Mesenchymal stem cell (in vitro differentiated cells and primary cell): ENCODE data around the gene KLHL40.

Source experiments
- DNase-seq: peaks from one replicate; pipeline ENCODE4 v3.0.0-alpha.2; 2013
- H2AFZ ChIP-seq: one replicate; pipeline ENCODE4 v1.6.1; 2013; ENCODE audit warnings: low read depth, mild to moderate bottlenecking, control low read depth, inconsistent platforms, low read length, moderate library complexity
- H2AK5ac ChIP-seq: 2 replicates; pipeline ENCODE4 v1.6.1; 2013; ENCODE audit warnings: low read length, moderate library complexity, mild to moderate bottlenecking, inconsistent platforms; ENCODE audit not compliant: severe bottlenecking
- H2BK120ac ChIP-seq: one replicate; pipeline ENCODE4 v1.6.1; 2013; ENCODE audit warnings: low read depth, mild to moderate bottlenecking, inconsistent platforms, low read length, moderate library complexity
- H2BK12ac ChIP-seq, 2 experiments: one replicate each; pipeline ENCODE4 v1.6.1; 2013; ENCODE audit warnings: inconsistent platforms in 2 of 2, low read length in 2 of 2, mild to moderate bottlenecking in 2 of 2, moderate library complexity in 2 of 2, control low read depth in 1 of 2
- H2BK15ac ChIP-seq: one replicate; pipeline ENCODE4 v1.6.1; 2013; ENCODE audit warnings: mild to moderate bottlenecking, low read depth, inconsistent platforms; ENCODE audit not compliant: poor library complexity, severe bottlenecking
- H2BK5ac ChIP-seq: 2 replicates; pipeline ENCODE4 v1.6.1; 2013; ENCODE audit warnings: low read depth, mild to moderate bottlenecking, low read length, control low read depth, inconsistent platforms; ENCODE audit not compliant: poor library complexity, severe bottlenecking
- H3K14ac ChIP-seq, 2 experiments: one replicate each; pipeline ENCODE4 v1.6.1; 2013; ENCODE audit warnings: inconsistent platforms in 2 of 2, low read length in 2 of 2, control low read depth in 1 of 2, mild to moderate bottlenecking in 1 of 2, moderate library complexity in 1 of 2
- H3K18ac ChIP-seq, 2 experiments: one replicate each; pipeline ENCODE4 v1.6.1; 2013; ENCODE audit warnings: inconsistent platforms in 2 of 2, low read length in 2 of 2, control low read depth in 1 of 2, low read depth in 1 of 2, mild to moderate bottlenecking in 1 of 2
- H3K23ac ChIP-seq, 2 experiments: one replicate each; pipeline ENCODE4 v1.6.1; 2013; ENCODE audit warnings: inconsistent platforms in 2 of 2, low read length in 2 of 2, mild to moderate bottlenecking in 2 of 2, moderate library complexity in 2 of 2, control low read depth in 1 of 2
- H3K27ac ChIP-seq: 2 replicates; pipeline ENCODE4 v1.5.1; 2013; ENCODE audit warnings: mild to moderate bottlenecking, moderate library complexity, low read length, control low read depth, inconsistent platforms; ENCODE audit not compliant: poor library complexity, severe bottlenecking
- H3K27me3 ChIP-seq, 2 experiments: 2 replicates each; pipeline versions ENCODE4 v1.6.1 to v1.7.0; 2013; ENCODE audit warnings: low read length in 2 of 2, mild to moderate bottlenecking in 2 of 2, moderate library complexity in 2 of 2, control low read depth in 1 of 2, inconsistent platforms in 1 of 2; ENCODE audit not compliant: control insufficient read depth in 1 of 2, insufficient read depth in 1 of 2
- H3K36me3 ChIP-seq, 2 experiments: 2 replicates each; pipeline versions ENCODE4 v1.6.1 to v1.7.0; 2013; ENCODE audit warnings: low read length in 2 of 2, control low read depth in 1 of 2, inconsistent platforms in 1 of 2, low read depth in 1 of 2, mild to moderate bottlenecking in 1 of 2; ENCODE audit not compliant: insufficient read depth in 2 of 2, control insufficient read depth in 1 of 2
- H3K4ac ChIP-seq, 2 experiments: one replicate each; pipeline ENCODE4 v1.6.1; 2013; ENCODE audit warnings: inconsistent platforms in 2 of 2, low read length in 2 of 2, mild to moderate bottlenecking in 2 of 2, moderate library complexity in 2 of 2, control low read depth in 1 of 2, low read depth in 1 of 2
- H3K4me1 ChIP-seq: 2 replicates; pipeline ENCODE4 v1.6.1; 2013; ENCODE audit warnings: low read depth, low read length, control low read depth; ENCODE audit not compliant: control insufficient read depth, insufficient read depth
- H3K4me2 ChIP-seq: 2 replicates; pipeline ENCODE4 v1.6.1; 2013; ENCODE audit warnings: low read length, mild to moderate bottlenecking, inconsistent platforms; ENCODE audit not compliant: poor library complexity, severe bottlenecking
- H3K4me3 ChIP-seq, 2 experiments: 2 replicates each; pipeline versions ENCODE4 v1.5.1 to v1.7.0; 2013; ENCODE audit warnings: low read length in 2 of 2, mild to moderate bottlenecking in 2 of 2, control low read depth in 1 of 2, low read depth in 1 of 2; ENCODE audit not compliant: insufficient read depth in 1 of 2
- H3K79me1 ChIP-seq: replicated peaks from 2 replicates; pipeline ENCODE4 v1.6.1; 2013; ENCODE audit warnings: mild to moderate bottlenecking, control low read depth, low read length, inconsistent platforms; ENCODE audit not compliant: poor library complexity, severe bottlenecking
- H3K9ac ChIP-seq: 2 replicates; pipeline ENCODE4 v1.7.0; 2013; ENCODE audit warnings: mild to moderate bottlenecking, low read length, moderate library complexity
- H3K9me3 ChIP-seq: 2 replicates; pipeline ENCODE4 v1.7.0; 2013; ENCODE audit warnings: mild to moderate bottlenecking, low read length; ENCODE audit not compliant: control insufficient read depth
- H4K8ac ChIP-seq: one replicate; pipeline ENCODE4 v1.6.1; 2013; ENCODE audit warnings: inconsistent platforms, mild to moderate bottlenecking, low read length, moderate library complexity
- H4K91ac ChIP-seq: one replicate; pipeline ENCODE4 v1.6.1; 2013; ENCODE audit warnings: mild to moderate bottlenecking, low read length, inconsistent platforms
- WGBS: methylation state at CpG from one replicate; pipeline ENCODE4 v1.1.7; 2013; ENCODE audit warnings: mixed read lengths; 5-methylcytosine and 5-hydroxymethylcytosine counted together

KLHL40 gene

GRCh38 chr3:42686832-42687650 is 1.7 kb downstream of the KLHL40 start:
- Histone ChIP-seq H3K4me2 (no peak overlapping the region), H3K9me3 (no peaks in the 10 kb centered on the region), H3K36me3 (no peaks in the 10 kb centered on the region), H4K8ac (no peak overlapping the region), H3K18ac (no peak overlapping the region), H2AFZ (no peak overlapping the region), H3K14ac (no peak overlapping the region), H3K27ac (no peak overlapping the region), H3K23ac (no peak overlapping the region), H2BK12ac (no peak overlapping the region), H2BK15ac (no peak overlapping the region), H4K91ac (no peak overlapping the region), H3K9ac (no peak overlapping the region), H2BK5ac (no peak overlapping the region), H3K4ac (no peak overlapping the region), H2BK120ac (no peak overlapping the region), H3K79me1 (no peaks in the 10 kb centered on the region), H3K4me3 (no peak overlapping the region), H3K4me1 (peaks cover 6% of the 10 kb centered on the region), H2AK5ac (no peak overlapping the region), H3K27me3 (peaks cover 23 to 58% of the 10 kb centered on the region in 2 experiments)
- WGBS: 93% methylated on average over 7 of the region's 7 CpGs
- DNase-seq: no peak

- Histone ChIP-seq H3K79me1 (no peaks in the 10 kb centered on the region), H4K8ac (no peak overlapping the region), H3K36me3 (no peaks in the 10 kb centered on the region), H3K27ac (no peak overlapping the region), H3K23ac (no peak overlapping the region), H3K4me1 (peaks cover 6% of the 10 kb centered on the region), H3K9me3 (no peaks in the 10 kb centered on the region), H3K18ac (no peak overlapping the region), H2AFZ (no peak overlapping the region), H2AK5ac (no peak overlapping the region), H4K91ac (no peak overlapping the region), H3K27me3 (peaks cover 24 to 61% of the 10 kb centered on the region in 2 experiments), H3K4me2 (no peak overlapping the region), H3K4me3 (no peak overlapping the region), H2BK120ac (no peak overlapping the region), H2BK12ac (no peak overlapping the region), H3K9ac (no peak overlapping the region), H2BK15ac (no peak overlapping the region), H3K14ac (no peak overlapping the region), H2BK5ac (no peak overlapping the region), H3K4ac (no peak overlapping the region)
- no peak for DNase-seq
- 90% methylated on average over 15 of the region's 15 CpGs for WGBS
These were observed 2.7 kb downstream of the KLHL40 start for GRCh38 chr3:42688016-42688415.

- H2BK15ac ChIP-seq: no peak overlapping the region
- H3K36me3 ChIP-seq: no peaks in the 10 kb centered on the region
- WGBS: 92% methylated on average over 22 of the region's 22 CpGs
- no peak overlapping the region for H4K91ac ChIP-seq
- no peak overlapping the region for H3K23ac ChIP-seq
- no peak overlapping the region for H2BK120ac ChIP-seq
- peaks cover 27 to 61% of the 10 kb centered on the region in 2 experiments for H3K27me3 ChIP-seq
- H3K9ac ChIP-seq: no peak overlapping the region
- H2AK5ac ChIP-seq: no peak overlapping the region
- peaks cover 2% of the 10 kb centered on the region for H3K4me1 ChIP-seq
- no peak overlapping the region for H3K4me3 ChIP-seq
- H2BK12ac ChIP-seq: no peak overlapping the region
- no peak overlapping the region for H2AFZ ChIP-seq
- H3K18ac ChIP-seq: no peak overlapping the region
- no peak overlapping the region for H3K4me2 ChIP-seq
- no peak overlapping the region for H3K27ac ChIP-seq
- no peak overlapping the region for H3K14ac ChIP-seq
- no peak overlapping the region for H2BK5ac ChIP-seq
- no peaks in the 10 kb centered on the region for H3K9me3 ChIP-seq
- H4K8ac ChIP-seq: no peak overlapping the region
- H3K79me1 ChIP-seq: no peaks in the 10 kb centered on the region
- DNase-seq: no peak
- no peak overlapping the region for H3K4ac ChIP-seq
These were observed 3.4 kb downstream of the KLHL40 start for GRCh38 chr3:42688487-42689420.

- no peaks in the 10 kb centered on the region for H3K4me1 ChIP-seq
- no peak overlapping the region for H2BK15ac ChIP-seq
- H3K27ac ChIP-seq: no peak overlapping the region
- no peaks in the 10 kb centered on the region for H3K9me3 ChIP-seq
- no peak overlapping the region for H3K18ac ChIP-seq
- no peak for DNase-seq
- H3K4me2 ChIP-seq: no peak overlapping the region
- no peak overlapping the region for H2AK5ac ChIP-seq
- H4K8ac ChIP-seq: no peak overlapping the region
- H3K4me3 ChIP-seq: no peak overlapping the region
- H3K4ac ChIP-seq: no peak overlapping the region
- H3K14ac ChIP-seq: no peak overlapping the region
- H3K9ac ChIP-seq: no peak overlapping the region
- 79% methylated on average over 9 of the region's 9 CpGs for WGBS
- H2BK120ac ChIP-seq: no peak overlapping the region
- H2AFZ ChIP-seq: no peak overlapping the region
- no peak overlapping the region for H3K23ac ChIP-seq
- peaks cover 34 to 64% of the 10 kb centered on the region in 2 experiments for H3K27me3 ChIP-seq
- H2BK12ac ChIP-seq: no peak overlapping the region
- no peaks in the 10 kb centered on the region for H3K79me1 ChIP-seq
- H2BK5ac ChIP-seq: no peak overlapping the region
- no peaks in the 10 kb centered on the region for H3K36me3 ChIP-seq
- H4K91ac ChIP-seq: no peak overlapping the region
These were observed 4.2 kb downstream of the KLHL40 start for GRCh38 chr3:42689421-42690014.
